Nephron progenitor cell (in vitro differentiated cells): ENCODE data around the gene COX7B.

ENCODE experiments used
- DNase-seq: peaks from one replicate; pipeline ENCODE4 v3.0.0; 2021
- H3K27ac Mint-ChIP-seq: 2 replicates; pipeline ENCODE4 v1.8.0; 2021; ENCODE audit warnings: mild to moderate bottlenecking, moderate library complexity, mixed read lengths
- H3K27me3 Mint-ChIP-seq: 2 replicates; pipeline ENCODE4 v1.8.0; 2021; ENCODE audit warnings: mild to moderate bottlenecking, low read depth, mixed read lengths; ENCODE audit not compliant: poor library complexity
- H3K36me3 Mint-ChIP-seq: 2 replicates; pipeline ENCODE4 v1.8.0; 2021; ENCODE audit warnings: low read depth, mixed read lengths
- H3K4me1 Mint-ChIP-seq: 2 replicates; pipeline ENCODE4 v1.8.0; 2021; ENCODE audit warnings: mixed read lengths
- H3K4me3 Mint-ChIP-seq: 2 replicates; pipeline ENCODE4 v1.8.0; 2021; ENCODE audit warnings: mild to moderate bottlenecking, moderate library complexity, mixed read lengths
- H3K9me3 Mint-ChIP-seq: 2 replicates; pipeline ENCODE4 v1.8.0; 2021; ENCODE audit warnings: mild to moderate bottlenecking, moderate library complexity, mixed read lengths
- CTCF ChIP-seq: fragments of 200-600 bp; sonication (generic); IDR thresholded peaks from 2 replicates; pipeline ENCODE4 v1.5.0; 2021; ENCODE audit warnings: antibody characterized with exemption

The COX7B gene

GRCh38 chrX:77952173-77952572 lies 52.9 kb downstream of the COX7B start:
- Mint-ChIP-seq H3K27me3 (no peaks in the 10 kb centered on the region), H3K4me1 (peaks cover 9% of the 10 kb centered on the region), H3K27ac (no peak overlapping the region), H3K4me3 (no peak overlapping the region), H3K9me3 (peaks cover 27% of the 10 kb centered on the region), H3K36me3 (peaks cover 1% of the 10 kb centered on the region)
- DNase-seq = no peak
- TF ChIP-seq CTCF = no peak

GRCh38 chrX:77953302-77953701 lies 54.0 kb downstream of the COX7B start:
- no peak for DNase-seq
- H3K9me3 Mint-ChIP-seq = peaks cover 31% of the 10 kb centered on the region
- H3K4me1 Mint-ChIP-seq = peaks cover 9% of the 10 kb centered on the region
- H3K4me3 Mint-ChIP-seq = no peak overlapping the region
- no peaks in the 10 kb centered on the region for H3K27me3 Mint-ChIP-seq
- TF ChIP-seq CTCF = no peak
- no peaks in the 10 kb centered on the region for H3K36me3 Mint-ChIP-seq
- H3K27ac Mint-ChIP-seq = no peak overlapping the region

GRCh38 chrX:77953708-77954107 lies 54.4 kb downstream of the COX7B start:
- DNase-seq = no peak
- no peak for TF ChIP-seq CTCF
- Mint-ChIP-seq H3K9me3 (peaks cover 30% of the 10 kb centered on the region), H3K36me3 (no peaks in the 10 kb centered on the region), H3K4me3 (no peak overlapping the region), H3K27me3 (no peaks in the 10 kb centered on the region), H3K4me1 (peaks cover 9% of the 10 kb centered on the region), H3K27ac (no peak overlapping the region)
